OCI-LY7 (cell line): Measurements from ENCODE around the gene ZNF620. TPM values are rescaled to one million over a fixed set of nuclear protein-coding genes. Genes with fewer than 3 reads are reported as not detected.

Source experiments
- Bru-seq: library from RNA; stranded (reverse); fragments of 400-500 nt; gene quantifications from one replicate; lab custom pipeline; 2021; lab: Mats Ljungman, UMichigan
- BruChase-seq, 2 experiments: library from RNA; stranded (reverse); fragments of 400-500 nt; gene quantifications; one replicate each; lab custom pipeline; 2021; lab: Mats Ljungman, UMichigan
- BruUV-seq: library from RNA; stranded (reverse); fragments of 400-500 nt; replicated peaks from 2 replicates; lab custom pipeline; 2021; lab: Mats Ljungman, UMichigan
- CTCF ChIA-PET: fragments of 300-600 bp; sonication (Branson Sonifier 250); formaldehyde crosslinking; loops from one replicate; lab custom pipeline; 2022; ENCODE audit warnings: antibody characterized with exemption; ENCODE audit not compliant: unreplicated experiment; lab: Charles Lee
- POLR2A ChIA-PET: fragments of 300-600 bp; sonication (Branson Sonifier 250); formaldehyde crosslinking; loops from one replicate; lab custom pipeline; 2022; ENCODE audit warnings: antibody characterized with exemption; lab: Charles Lee
- DNase-seq: peaks from one replicate; pipeline ENCODE4 v3.0.0-alpha.2; 2015; ENCODE audit warnings: low spot score
- H2AFZ ChIP-seq: fragments of 200-600 bp; sonication (generic), shearing (Covaris generic); 2 replicates; pipeline ENCODE4 v1.6.1; 2014; ENCODE audit warnings: mild to moderate bottlenecking, antibody characterized with exemption, low read length, moderate library complexity
- H3K27ac ChIP-seq: fragments of 200-600 bp; sonication (generic); 2 replicates; pipeline ENCODE4 v1.5.1; 2014; ENCODE audit warnings: mixed run types, low read depth, mild to moderate bottlenecking, moderate library complexity, low read length, inconsistent platforms; ENCODE audit not compliant: poor library complexity, severe bottlenecking
- H3K36me3 ChIP-seq: fragments of 200-600 bp; sonication (generic); 2 replicates; pipeline ENCODE4 v1.6.1; 2014; ENCODE audit warnings: mild to moderate bottlenecking, antibody characterized with exemption, low read length, moderate library complexity, mixed read lengths; ENCODE audit not compliant: insufficient read depth
- H3K4me1 ChIP-seq: fragments of 200-600 bp; sonication (generic); 2 replicates; pipeline ENCODE4 v1.5.1; 2014; ENCODE audit warnings: mild to moderate bottlenecking, low read length; ENCODE audit not compliant: insufficient read depth, poor library complexity, severe bottlenecking
- H3K4me2 ChIP-seq: fragments of 200-600 bp; sonication (generic); 2 replicates; pipeline ENCODE4 v1.6.1; 2014; ENCODE audit warnings: mild to moderate bottlenecking, low read length
- H3K4me3 ChIP-seq: fragments of 200-600 bp; sonication (generic); 2 replicates; pipeline ENCODE4 v1.5.1; 2014; ENCODE audit warnings: mild to moderate bottlenecking, low read depth, low read length; ENCODE audit not compliant: poor library complexity, severe bottlenecking
- H3K79me2 ChIP-seq: fragments of 200-600 bp; sonication (generic); 2 replicates; pipeline ENCODE4 v1.6.1; 2016; ENCODE audit warnings: low read depth, mild to moderate bottlenecking, low read length, moderate library complexity, mixed read lengths; ENCODE audit not compliant: insufficient read depth
- H3K9me2 ChIP-seq: fragments of 200-600 bp; sonication (generic); 2 replicates; pipeline ENCODE4 v1.6.1; 2016; ENCODE audit warnings: mild to moderate bottlenecking, low read length, mixed read lengths; ENCODE audit not compliant: insufficient read depth
- H3K9me3 ChIP-seq: fragments of 200-600 bp; sonication (generic); 2 replicates; pipeline ENCODE4 v1.6.1; 2014; ENCODE audit warnings: mild to moderate bottlenecking, mixed run types, low read length, mixed read lengths
- H4K20me1 ChIP-seq: fragments of 200-600 bp; sonication (generic); 2 replicates; pipeline ENCODE4 v1.6.1; 2014; ENCODE audit warnings: mild to moderate bottlenecking, antibody characterized with exemption, low read length, moderate library complexity, mixed read lengths; ENCODE audit not compliant: insufficient read depth
- CTCF ChIP-seq: fragments of 200-600 bp; sonication (generic); conservative IDR thresholded peaks from 2 replicates; pipeline ENCODE4 v1.5.1; 2014; ENCODE audit warnings: mild to moderate bottlenecking, antibody characterized with exemption, low read length, moderate library complexity, mixed read lengths
- EZH2phosphoT487 ChIP-seq: fragments of 200-600 bp; sonication (generic); IDR thresholded peaks from 2 replicates; pipeline ENCODE4 v1.6.1; 2018; ENCODE audit warnings: low read depth, borderline replicate concordance, mild to moderate bottlenecking, mixed run types, antibody characterized with exemption, low read length, moderate library complexity, mixed read lengths
- intact Hi-C: fragments of 100-400 bp; cut with micrococcal nuclease; formaldehyde crosslinking; loops from one replicate; pipeline ENCODE4 v1.10.0; 2022; ENCODE audit not compliant: unreplicated experiment
- long read RNA-seq: library from polyadenylated mRNA; stranded (forward); transcript quantifications from one replicate; pipeline ENCODE4 v2.0.0, GENCODE V29; 2022
- total RNA-seq, 2 experiments: library from RNA; depleted of rRNA in 1 of 2; stranded (reverse); fragments of >200 nt in 1 of 2; shearing (Covaris generic) in 1 of 2; gene quantifications; 2 replicates each; pipeline ENCODE4 v1.2.3, GENCODE V29; 2014 to 2022

ZNF620 gene
- total RNA-seq (2014; rRNA removed; shearing (Covaris generic)) (not detected in 2 replicates), total RNA-seq (2022) (0.27 and 0.65 TPM in 2 replicates), Bru-seq, nascent RNA (percentile 29 among the genes with signal in this experiment), BruChase-seq, experiment 1, labeled RNA remaining after a 6-hour chase (percentile 26 among the genes with signal in this experiment), BruChase-seq, experiment 2, labeled RNA remaining after a 2-hour chase (percentile 31 among the genes with signal in this experiment)
- long read RNA-seq: 0 reads

GRCh38 chr3:40505599-40506462, at the start of gene ZNF620:
Gene ZNF620, plus strand, starts transcription at chr3:40506039. Its CDS starts 314 bp downstream, at chr3:40506353.
- H3K4me2 ChIP-seq: peak within 1 kb of the TSS; percentile 46; the same call in 1 of the 2 replicates
- H3K27ac ChIP-seq: no peak within 1 kb of the TSS
- no peaks in the 10 kb centered on the region for H3K79me2 ChIP-seq
- POLR2A ChIA-PET: interaction anchor here (0.6 kb wide), 2 partner anchors 18 to 65 kb away, joined by 3 read pairs; no protein-coding TSS in a partner anchor
- intact Hi-C loops: no loop called here
- no peaks in the 10 kb centered on the region for H3K36me3 ChIP-seq
- TF ChIP-seq CTCF (no peak), EZH2phosphoT487 (no peak)
- H3K9me3 ChIP-seq: no peaks in the 10 kb centered on the region
- no peak within 1 kb of the TSS for H3K4me3 ChIP-seq
- CTCF ChIA-PET: no interaction called here
- no peak within 1 kb of the TSS for H2AFZ ChIP-seq
- BruUV-seq: no TSS peak
- H3K4me1 ChIP-seq: no peaks in the 10 kb centered on the region
- no peaks in the 10 kb centered on the region for H3K9me2 ChIP-seq
- peak; percentile 14 for DNase-seq
- H4K20me1 ChIP-seq: no peaks in the 10 kb centered on the region

DNA sequence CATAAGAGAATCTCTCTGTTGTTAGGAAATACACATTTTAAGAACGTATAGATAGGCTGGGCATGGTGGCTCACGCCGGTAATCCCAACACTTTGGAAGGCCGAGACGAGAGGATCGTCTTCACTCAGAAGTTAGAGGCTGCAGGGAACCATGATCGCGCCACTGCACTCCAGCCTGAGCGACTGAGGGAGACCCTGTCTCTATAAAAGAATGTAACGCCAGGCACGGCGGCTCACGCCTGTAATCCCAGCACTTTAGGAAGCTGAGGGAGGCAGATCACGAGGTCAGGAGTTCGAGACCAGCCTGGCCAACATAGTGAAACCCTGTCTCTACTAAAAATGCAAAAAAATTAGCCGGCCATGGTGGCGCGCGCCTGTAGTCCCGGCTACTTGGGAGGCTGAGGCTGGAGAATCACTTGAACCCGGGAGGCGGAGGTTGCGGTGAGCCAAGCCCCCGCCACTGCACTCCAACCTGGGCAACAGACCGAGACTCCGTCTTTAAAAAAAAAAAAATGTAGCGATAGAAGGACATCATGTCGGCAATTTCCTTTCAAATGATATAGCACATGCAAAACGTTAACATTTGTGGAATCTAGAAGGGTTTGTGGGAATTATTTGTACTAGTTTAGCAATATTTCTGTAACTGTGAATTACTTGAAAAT, 49.4 kb upstream of the ZNF620 start:
- DNase-seq: no peak

More for the DNA sequence above, 49.4 kb upstream of the ZNF620 start:
- intact Hi-C loops: loop anchor here (2.0 to 10.0 kb wide), 3 partner anchors 261 to 1508 kb away; partner anchors contain the start of genes CTNNB1 and ULK4
- POLR2A ChIA-PET: interaction anchor here (1.6 kb wide), 1 partner anchor 148 kb away, joined by 6 read pairs; no protein-coding TSS in a partner anchor
- CTCF ChIA-PET: no interaction called here
- peaks cover 41% of the 10 kb centered on the region for H3K36me3 ChIP-seq
- peak overlapping the region; percentile 80 for H3K4me2 ChIP-seq
- peaks cover 46% of the 10 kb centered on the region for H3K79me2 ChIP-seq
- TF ChIP-seq CTCF (no peak), EZH2phosphoT487 (no peak)
- peak overlapping the region; percentile 80 for H3K27ac ChIP-seq
- peaks cover 49% of the 10 kb centered on the region for H3K4me1 ChIP-seq
- peak overlapping the region; percentile 82; the same call in 1 of the 2 replicates for H2AFZ ChIP-seq
- peak overlapping the region; percentile 98 for H3K4me3 ChIP-seq
- BruUV-seq: TSS peak; percentile 99
- H3K9me2 ChIP-seq: no peaks in the 10 kb centered on the region
- H4K20me1 ChIP-seq: peaks cover 23% of the 10 kb centered on the region
- H3K9me3 ChIP-seq: no peaks in the 10 kb centered on the region
